Epithelial cell of proximal tubule (primary cell): ENCODE results near the gene KLHL3. TPM values are rescaled to one million over a fixed set of nuclear protein-coding genes. Genes with fewer than 3 reads are reported as not detected.

Source experiments
- DNase-seq: peaks from one replicate; pipeline ENCODE4 v3.0.0-alpha.2; 2011; ENCODE audit warnings: low read depth
- H3K4me3 ChIP-seq: 2 replicates; pipeline ENCODE4 v1.5.1; 2011; ENCODE audit warnings: low read depth, mild to moderate bottlenecking, low read length
- total RNA-seq: library from RNA; depleted of rRNA; stranded (reverse); fragments of >200 nt; gene quantifications from 2 replicates; pipeline ENCODE4 v1.2.3, GENCODE V29; 2015
- TF ChIP-seq, protein P1 (sequence below): conservative IDR thresholded peaks from 2 replicates; pipeline ENCODE4 v1.5.1; 2012; ENCODE audit warnings: low read depth, mild to moderate bottlenecking, low read length

The KLHL3 gene
- total RNA-seq, 1 donor from 2014 or later, result 1.1 TPM

DNA sequence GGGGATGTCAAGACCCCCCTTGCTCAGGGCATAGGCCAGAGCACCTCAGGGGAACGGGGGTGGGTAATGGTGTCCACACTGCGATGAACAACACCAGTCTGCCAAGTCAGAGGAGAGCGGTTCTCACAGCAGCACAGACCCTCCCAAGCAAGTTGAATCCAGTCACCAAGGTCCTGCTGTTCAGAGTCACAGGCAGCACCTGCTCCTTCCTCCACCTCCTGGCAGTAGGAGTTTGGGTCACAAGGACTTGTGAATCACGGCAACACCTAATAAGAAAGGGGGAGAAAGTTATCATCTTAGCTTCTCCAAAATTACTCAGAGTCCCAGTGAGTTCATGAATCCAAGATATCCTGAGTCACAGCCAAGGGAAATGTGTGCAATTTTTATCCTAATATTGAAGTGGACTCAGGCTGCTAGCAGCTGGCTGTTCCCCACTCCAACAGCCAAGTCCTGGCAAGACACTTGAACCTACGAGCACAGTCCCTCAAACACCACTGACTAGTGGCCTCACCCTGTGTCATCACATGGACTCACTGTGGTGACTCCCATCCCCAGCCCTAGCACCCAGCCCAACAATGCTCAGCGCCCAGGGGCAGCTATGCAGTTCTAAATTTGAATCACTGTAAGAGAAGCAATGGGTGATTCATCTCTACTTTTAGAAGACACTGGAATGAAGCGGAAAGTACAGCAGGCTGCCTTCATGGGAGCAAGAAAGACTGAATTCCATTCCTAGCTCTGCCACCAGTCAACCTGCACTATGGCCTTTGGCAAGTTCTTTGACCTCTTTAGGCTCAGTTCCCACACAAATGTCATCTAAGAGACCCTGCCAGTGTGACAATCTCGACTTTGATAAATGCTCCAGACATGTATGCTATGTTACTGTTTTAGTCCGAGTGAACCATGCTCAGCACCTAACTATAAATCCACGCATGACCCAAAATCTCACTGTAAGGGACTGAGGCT, 113.7 kb downstream of the KLHL3 start:
- no peak overlapping the region for H3K4me3 ChIP-seq
- no peak for DNase-seq
- TF ChIP-seq, protein P1, sequence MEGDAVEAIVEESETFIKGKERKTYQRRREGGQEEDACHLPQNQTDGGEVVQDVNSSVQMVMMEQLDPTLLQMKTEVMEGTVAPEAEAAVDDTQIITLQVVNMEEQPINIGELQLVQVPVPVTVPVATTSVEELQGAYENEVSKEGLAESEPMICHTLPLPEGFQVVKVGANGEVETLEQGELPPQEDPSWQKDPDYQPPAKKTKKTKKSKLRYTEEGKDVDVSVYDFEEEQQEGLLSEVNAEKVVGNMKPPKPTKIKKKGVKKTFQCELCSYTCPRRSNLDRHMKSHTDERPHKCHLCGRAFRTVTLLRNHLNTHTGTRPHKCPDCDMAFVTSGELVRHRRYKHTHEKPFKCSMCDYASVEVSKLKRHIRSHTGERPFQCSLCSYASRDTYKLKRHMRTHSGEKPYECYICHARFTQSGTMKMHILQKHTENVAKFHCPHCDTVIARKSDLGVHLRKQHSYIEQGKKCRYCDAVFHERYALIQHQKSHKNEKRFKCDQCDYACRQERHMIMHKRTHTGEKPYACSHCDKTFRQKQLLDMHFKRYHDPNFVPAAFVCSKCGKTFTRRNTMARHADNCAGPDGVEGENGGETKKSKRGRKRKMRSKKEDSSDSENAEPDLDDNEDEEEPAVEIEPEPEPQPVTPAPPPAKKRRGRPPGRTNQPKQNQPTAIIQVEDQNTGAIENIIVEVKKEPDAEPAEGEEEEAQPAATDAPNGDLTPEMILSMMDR, result no peak

- no peak overlapping the region for H3K4me3 ChIP-seq
- TF ChIP-seq, protein P1, result no peak
- DNase-seq, result no peak
Observed at GRCh38 chr5:137621306-137621705, 114.6 kb downstream of the KLHL3 start.

DNA sequence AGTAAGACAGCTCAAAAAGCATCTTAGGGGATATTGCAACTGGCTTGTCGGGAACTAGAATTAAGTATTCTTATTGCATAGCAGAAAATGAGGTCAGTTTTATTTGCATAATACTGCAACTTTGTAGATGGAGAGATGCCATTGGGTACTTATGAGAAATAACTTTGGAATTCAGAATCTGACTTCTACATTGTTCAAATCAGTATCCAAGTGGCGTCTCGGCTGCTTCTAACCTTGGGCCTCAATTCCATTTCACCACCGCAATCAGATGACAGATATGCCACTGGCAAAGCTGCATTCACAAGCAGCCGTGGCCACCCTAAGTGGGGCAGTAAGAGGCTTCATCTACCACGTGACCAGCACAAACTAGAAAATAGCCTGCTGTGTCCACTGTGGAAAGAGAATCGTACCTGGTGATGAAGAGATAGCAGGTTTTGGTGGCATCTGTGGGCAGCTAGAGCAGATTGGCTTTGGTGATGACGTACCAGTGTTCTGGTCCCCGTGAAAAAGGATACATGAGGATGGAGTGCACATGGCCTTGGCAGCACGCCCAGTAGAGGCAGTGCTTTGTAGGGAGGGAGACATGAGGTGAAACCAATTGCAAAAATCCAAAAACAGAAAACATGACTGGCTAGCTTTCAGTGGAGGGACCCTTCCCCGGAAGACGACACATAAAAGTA, 116.6 kb downstream of the KLHL3 start:
- DNase-seq, result no peak
- TF ChIP-seq, protein P1, result no peak
- no peak overlapping the region for H3K4me3 ChIP-seq

DNA sequence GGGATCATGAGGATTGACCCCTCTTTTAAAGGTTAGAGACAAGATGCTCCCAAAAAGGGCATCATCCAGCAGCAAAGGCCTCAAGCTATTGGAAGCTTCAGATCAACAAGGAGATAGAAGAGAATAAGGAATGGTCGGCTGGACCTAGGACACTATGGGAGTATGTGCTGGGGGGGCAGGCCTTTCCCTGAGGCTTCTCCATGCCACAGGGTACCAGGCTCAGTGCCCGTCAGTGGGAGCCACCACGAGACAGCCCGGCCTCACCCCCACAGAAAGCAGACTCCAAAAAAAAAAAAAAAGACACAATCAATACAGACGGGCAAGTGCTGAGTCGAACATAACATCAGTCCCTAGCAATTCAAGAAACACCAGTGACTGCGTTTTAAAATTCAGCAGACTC, 117.4 kb downstream of the KLHL3 start:
- TF ChIP-seq, protein P1, result no peak
- no peak for DNase-seq
- H3K4me3 ChIP-seq, result no peak overlapping the region

DNA sequence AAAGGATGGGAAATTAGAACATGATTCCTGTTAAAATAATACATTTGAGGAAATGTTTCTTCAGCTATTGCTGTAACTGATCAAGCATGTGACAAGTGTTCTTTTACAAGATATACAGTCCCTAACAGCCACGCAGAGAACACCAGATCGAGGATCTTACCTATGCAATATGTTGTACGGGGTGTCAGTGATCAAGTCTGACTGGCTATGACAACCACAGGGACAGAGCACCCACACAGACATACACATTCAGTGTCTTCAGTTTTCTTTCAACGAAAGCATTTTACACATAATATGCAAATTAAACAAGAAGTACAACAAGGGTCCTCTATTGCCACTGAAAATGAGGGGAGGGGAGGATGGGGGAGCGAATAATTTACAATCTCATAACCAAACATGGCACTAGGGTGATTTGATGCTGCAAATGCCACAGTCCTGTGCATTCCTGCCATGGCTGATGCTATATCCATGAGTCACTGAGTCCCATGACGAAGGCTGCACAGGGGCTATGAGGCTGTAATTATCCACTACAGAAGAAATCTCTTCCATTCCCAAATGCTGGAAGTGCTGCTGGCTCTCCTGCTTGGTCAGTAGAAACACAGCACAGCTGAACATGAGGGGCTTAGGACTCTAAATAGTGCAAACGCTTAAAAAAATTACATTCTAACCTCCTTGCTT, 118.2 kb downstream of the KLHL3 start:
- TF ChIP-seq, protein P1, result no peak
- no peak for DNase-seq

DNA sequence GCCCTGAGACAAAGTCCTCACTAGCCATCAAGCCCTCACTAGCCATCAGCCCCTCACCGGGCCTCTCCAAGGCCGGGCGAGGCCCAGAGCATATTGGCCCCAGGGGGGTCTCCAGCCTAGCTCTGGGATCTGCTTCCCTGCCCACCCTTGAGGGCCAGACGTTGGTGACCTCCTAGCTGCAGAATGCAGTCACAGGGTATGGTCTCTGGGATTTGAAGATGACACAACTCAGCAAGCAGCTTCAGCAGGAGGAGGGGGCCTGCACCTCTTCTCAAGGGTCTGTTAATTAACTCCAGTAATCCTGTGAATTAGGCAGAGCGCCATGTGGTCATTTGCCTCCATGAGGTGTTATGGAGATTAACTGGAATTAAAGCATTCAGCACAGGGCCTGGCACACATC, 119.8 kb downstream of the KLHL3 start:
- TF ChIP-seq, protein P1, result no peak

More for the DNA sequence above, 118.2 kb downstream of the KLHL3 start:
- no peak overlapping the region for H3K4me3 ChIP-seq

More for the DNA sequence above, 119.8 kb downstream of the KLHL3 start:
- H3K4me3 ChIP-seq, result no peak overlapping the region
- no peak for DNase-seq
